Smooth muscle cell of the brain vasculature (primary cell): Measurements from ENCODE around the gene BAIAP2L2.
"Not testable (repeated sequence)": the region's sequence is repeated elsewhere in the genome, so short reads cannot be mapped to it uniquely, and the experiment has no call there.

Experiments
- DNase-seq: peaks from one replicate; pipeline ENCODE4 v3.0.0-alpha.2; 2012; ENCODE audit warnings: low read depth, low spot score

BAIAP2L2 gene

GRCh38 chr22:38110008-38110862, at the start of gene BAIAP2L2:
BAIAP2L2 (minus strand) TSS chr22:38110684; CDS start chr22:38110525, 159 bp downstream.
- no peak for DNase-seq

GRCh38 chr22:38155703-38156102, 45.2 kb upstream of the BAIAP2L2 start:
- no peak for DNase-seq

GRCh38 chr22:38154563-38154915, 44.1 kb upstream of the BAIAP2L2 start:
- DNase-seq, result not testable (repeated sequence)

- DNase-seq, result no peak
Measured at GRCh38 chr22:38153821-38154562, 43.5 kb upstream of the BAIAP2L2 start.

GRCh38 chr22:38151126-38151500, 40.6 kb upstream of the BAIAP2L2 start:
- no peak for DNase-seq

GRCh38 chr22:38148245-38148644, 37.8 kb upstream of the BAIAP2L2 start:
- peak; percentile 43 for DNase-seq

- not testable (repeated sequence) for DNase-seq
Measured at GRCh38 chr22:38146166-38146565, 35.7 kb upstream of the BAIAP2L2 start.

- no peak for DNase-seq
Measured at GRCh38 chr22:38144025-38144405, 33.5 kb upstream of the BAIAP2L2 start.

- DNase-seq, result no peak
Measured at GRCh38 chr22:38142606-38143005, 32.1 kb upstream of the BAIAP2L2 start.

- no peak for DNase-seq
Measured at GRCh38 chr22:38141217-38141973, 30.9 kb upstream of the BAIAP2L2 start.

GRCh38 chr22:38139901-38140300, 29.4 kb upstream of the BAIAP2L2 start:
- DNase-seq, result no peak

- no peak for DNase-seq
Measured at GRCh38 chr22:38138961-38139360, 28.5 kb upstream of the BAIAP2L2 start.

GRCh38 chr22:38137876-38138687, 27.6 kb upstream of the BAIAP2L2 start:
- no peak for DNase-seq

GRCh38 chr22:38136607-38137006, 26.1 kb upstream of the BAIAP2L2 start:
- no peak for DNase-seq

- no peak for DNase-seq
Measured at GRCh38 chr22:38135133-38135706, 24.7 kb upstream of the BAIAP2L2 start.

GRCh38 chr22:38133331-38133730, 22.8 kb upstream of the BAIAP2L2 start:
- DNase-seq, result no peak

- DNase-seq, result no peak
Measured at GRCh38 chr22:38132794-38133193, 22.3 kb upstream of the BAIAP2L2 start.

- DNase-seq, result no peak
Measured at GRCh38 chr22:38132136-38132535, 21.7 kb upstream of the BAIAP2L2 start.

GRCh38 chr22:38131399-38131798, 20.9 kb upstream of the BAIAP2L2 start:
- DNase-seq, result no peak

- no peak for DNase-seq
Measured at GRCh38 chr22:38129856-38130255, 19.4 kb upstream of the BAIAP2L2 start.

GRCh38 chr22:38129021-38129420, 18.5 kb upstream of the BAIAP2L2 start:
- no peak for DNase-seq
